Ramos (cell line): ENCODE data around the gene FA2H.
"Not testable (repeated sequence)": the region's sequence is repeated elsewhere in the genome, so short reads cannot be mapped to it uniquely, and the experiment has no call there.

Experiments used
- in situ Hi-C: fragments of 300-500 bp; cut with MboI; formaldehyde crosslinking; loops from one replicate; pipeline ENCODE4 v1.14.3; 2022; ENCODE audit warnings: low sequenced_read_pairs; ENCODE audit not compliant: unreplicated experiment

Gene FA2H

DNA sequence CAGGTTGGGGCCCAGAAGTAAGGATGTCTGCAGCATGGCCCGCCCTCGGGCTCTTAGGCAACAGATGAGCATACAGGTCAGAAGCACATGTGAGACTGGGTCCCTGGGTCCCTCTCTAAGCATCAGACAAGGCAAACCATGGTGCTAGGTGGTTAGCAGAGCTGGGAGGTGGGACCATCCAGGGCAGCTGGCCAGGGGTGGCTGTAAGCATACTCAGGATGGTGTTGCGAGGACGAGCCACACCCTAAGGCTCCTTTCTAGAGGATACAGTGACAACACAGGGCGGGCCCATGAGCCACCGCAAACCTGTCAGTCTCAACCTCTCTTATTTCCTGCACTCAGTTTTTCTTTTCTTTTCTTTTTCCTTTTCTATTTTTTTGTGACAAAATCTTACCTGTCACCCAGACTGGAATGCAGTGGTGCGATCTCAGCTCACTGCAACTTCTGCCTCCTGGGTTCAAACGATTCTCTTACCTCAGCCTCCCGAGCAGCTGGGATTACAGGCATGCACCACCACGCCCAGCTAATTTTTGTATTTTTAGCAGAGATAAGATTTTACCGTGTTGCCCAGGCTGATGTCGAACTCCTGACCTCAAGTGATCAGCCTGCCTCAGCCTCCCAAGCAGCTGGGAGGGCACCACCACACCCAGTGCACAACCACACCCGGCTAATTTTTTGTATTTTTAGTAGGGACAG is 3.6 kb downstream of the FA2H start:
- in situ Hi-C loops, result no loop called here

- in situ Hi-C loops, result no loop called here
Measured at GRCh38 chr16:74769586-74770190, 4.9 kb downstream of the FA2H start.

DNA sequence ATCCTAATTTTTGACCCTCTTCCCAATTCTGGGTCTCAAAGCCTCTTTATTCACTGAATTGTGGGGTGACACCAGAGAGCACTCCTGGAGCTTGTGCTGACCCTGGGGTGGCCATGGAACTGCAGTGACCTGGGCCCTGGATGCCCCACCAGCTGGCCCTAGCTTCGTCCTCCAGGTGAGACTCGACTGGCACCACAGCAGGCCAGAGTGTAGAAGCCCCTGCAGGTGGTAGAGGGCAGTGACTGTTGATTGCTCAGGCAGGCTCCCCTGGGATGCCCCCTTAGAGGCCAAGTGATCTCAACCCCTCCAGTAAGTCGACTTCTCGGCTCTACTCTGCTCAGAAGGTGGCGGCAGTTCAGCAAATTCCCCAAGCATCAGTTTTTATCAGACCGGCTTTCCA is 6.4 kb downstream of the FA2H start:
- in situ Hi-C loops, result no loop called here

- in situ Hi-C loops, result no loop called here
Measured at GRCh38 chr16:74767749-74768148, 6.9 kb downstream of the FA2H start.

DNA sequence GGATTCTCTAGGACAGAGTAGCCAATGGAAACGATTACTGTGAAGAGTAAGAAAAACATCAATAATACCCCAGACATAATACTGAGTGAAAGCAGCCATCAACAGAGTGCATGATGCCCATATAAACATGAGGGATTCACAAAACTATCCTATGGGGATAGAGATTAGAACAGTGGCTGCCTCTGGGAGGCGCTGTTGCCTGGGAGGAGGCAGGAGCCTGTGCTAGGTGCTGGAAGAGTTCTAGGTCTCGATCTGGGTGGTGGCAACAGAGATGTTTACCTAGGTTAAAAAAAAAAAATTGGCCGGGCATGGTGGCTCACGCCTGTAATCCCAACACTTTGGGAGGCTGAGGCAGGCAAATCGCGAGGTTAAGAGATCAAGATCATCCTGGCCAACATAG is 7.9 kb downstream of the FA2H start:
- in situ Hi-C loops, result no loop called here

DNA sequence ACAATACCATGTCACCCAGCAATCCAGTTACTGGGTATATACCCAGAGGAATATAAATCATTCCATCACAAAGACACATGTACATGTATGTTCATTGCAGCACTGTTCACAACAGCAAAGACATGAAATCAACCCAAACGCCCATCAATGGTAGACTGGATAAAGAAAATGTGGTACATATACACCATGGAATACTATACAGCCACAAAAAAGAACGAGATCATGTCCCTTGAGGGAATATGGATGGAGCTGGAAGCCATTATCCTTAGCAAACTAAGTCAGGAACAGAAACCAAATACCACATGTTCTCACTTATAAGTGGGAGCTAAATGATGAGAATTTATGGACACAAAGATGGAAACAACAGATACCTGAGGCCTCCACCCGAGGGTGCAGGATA is 10.4 kb downstream of the FA2H start:
- in situ Hi-C loops, result not testable (repeated sequence)

- in situ Hi-C loops, result no loop called here
Measured at GRCh38 chr16:74761665-74762064, 13.0 kb downstream of the FA2H start.

- in situ Hi-C loops, result no loop called here
Measured at GRCh38 chr16:74760007-74760767, 14.4 kb downstream of the FA2H start.

GRCh38 chr16:74759564-74759963 is 15.1 kb downstream of the FA2H start:
- in situ Hi-C loops, result no loop called here

DNA sequence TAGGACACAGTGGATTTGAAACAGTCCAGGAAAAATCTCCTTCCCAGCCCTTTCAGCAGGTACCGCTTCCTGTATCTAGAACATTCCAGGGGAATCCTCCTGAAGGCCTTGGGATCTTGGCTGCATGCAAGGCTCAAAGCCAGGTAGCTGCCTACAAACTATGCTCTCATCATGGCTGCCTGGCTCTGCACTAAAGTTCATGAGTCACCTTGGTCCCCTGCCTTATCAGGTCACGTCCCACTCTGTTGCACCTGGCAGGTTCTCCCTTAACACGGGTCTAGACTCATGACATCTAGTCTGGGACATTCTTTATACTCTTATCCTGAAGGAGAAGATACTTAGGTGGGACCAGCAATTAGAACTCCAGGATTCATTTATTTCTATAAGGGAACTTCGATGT is 15.8 kb downstream of the FA2H start:
- in situ Hi-C loops, result no loop called here

GRCh38 chr16:74757349-74757748 is 17.3 kb downstream of the FA2H start:
- in situ Hi-C loops, result no loop called here

DNA sequence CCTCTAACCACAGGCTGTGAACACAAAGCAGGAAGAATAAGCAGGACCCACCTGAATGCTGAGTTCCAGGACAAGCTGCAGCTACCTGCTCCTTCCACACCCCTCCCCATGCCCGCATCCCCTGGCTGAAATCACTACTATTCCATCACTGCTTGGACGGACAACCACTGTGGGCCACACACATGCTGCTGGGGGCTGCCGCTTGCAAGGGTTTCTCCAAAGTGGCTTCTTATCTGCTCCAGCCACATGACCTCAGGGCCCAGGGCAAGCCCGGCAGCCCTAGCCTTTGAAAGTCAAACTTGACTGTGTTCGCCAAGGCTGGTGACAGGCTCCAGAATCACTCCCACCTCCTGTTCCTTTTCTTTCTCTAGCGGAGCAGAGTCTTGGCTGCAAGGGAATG is 18.4 kb downstream of the FA2H start:
- in situ Hi-C loops, result no loop called here

DNA sequence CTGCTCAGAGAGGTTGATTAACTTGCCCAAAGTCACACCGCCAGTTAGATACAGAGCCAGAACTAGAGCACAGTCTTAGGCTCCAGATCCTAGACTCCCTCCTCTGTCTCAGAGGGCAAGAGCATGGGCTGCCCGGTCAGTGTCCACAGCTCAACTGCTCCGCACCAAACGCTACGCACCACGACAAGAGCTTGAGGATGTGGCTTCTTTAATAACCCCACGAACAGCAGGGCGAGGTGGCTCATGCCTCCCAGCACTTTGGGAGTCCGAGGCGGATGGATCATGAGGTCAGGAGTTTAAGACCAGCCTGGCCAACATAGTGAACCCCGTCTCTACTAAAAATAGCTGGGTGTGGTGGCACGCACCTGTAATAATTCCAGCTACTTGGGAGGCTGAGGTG is 21.4 kb downstream of the FA2H start:
- in situ Hi-C loops, result no loop called here

DNA sequence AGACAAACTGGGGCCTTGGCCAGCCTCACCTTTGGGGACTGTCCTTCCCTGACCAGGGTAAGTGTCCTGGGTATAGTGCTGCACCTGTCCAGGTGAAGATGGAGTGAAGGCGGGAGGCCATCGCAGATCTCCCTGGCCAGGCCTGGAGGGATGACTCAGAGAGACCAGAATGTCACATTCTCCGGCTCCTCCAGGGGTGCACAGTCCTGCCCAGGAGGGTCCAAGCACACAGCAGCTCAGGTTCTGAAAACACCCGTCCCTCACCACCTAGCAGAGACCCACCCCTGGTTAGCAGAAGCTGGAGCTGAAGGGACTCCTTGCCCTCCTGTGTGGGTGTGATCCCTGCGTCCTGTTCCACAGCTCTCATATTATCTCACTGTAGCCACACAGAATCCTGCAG is 21.9 kb downstream of the FA2H start:
- in situ Hi-C loops, result no loop called here

DNA sequence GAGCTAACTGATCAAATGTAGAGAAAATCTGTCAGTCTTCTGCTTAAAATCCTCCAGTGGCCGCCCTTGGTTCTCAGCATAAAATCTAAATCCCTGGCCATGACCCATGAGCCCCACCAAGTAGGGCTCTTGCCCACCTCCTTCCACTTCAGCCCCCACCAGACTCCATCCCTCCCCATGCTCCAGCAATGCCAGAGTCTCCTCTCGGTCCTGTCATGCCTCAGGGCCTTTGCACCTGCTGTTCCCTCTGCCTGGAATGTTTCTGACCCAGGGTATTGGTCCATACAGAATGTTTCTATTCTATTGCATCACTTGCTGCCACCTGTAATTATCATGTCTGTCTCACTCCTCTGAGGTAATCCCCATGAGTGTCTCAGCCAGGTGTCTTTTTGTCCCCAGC is 22.4 kb downstream of the FA2H start:
- in situ Hi-C loops, result no loop called here

GRCh38 chr16:74751658-74752057 is 23.0 kb downstream of the FA2H start:
- in situ Hi-C loops, result no loop called here

DNA sequence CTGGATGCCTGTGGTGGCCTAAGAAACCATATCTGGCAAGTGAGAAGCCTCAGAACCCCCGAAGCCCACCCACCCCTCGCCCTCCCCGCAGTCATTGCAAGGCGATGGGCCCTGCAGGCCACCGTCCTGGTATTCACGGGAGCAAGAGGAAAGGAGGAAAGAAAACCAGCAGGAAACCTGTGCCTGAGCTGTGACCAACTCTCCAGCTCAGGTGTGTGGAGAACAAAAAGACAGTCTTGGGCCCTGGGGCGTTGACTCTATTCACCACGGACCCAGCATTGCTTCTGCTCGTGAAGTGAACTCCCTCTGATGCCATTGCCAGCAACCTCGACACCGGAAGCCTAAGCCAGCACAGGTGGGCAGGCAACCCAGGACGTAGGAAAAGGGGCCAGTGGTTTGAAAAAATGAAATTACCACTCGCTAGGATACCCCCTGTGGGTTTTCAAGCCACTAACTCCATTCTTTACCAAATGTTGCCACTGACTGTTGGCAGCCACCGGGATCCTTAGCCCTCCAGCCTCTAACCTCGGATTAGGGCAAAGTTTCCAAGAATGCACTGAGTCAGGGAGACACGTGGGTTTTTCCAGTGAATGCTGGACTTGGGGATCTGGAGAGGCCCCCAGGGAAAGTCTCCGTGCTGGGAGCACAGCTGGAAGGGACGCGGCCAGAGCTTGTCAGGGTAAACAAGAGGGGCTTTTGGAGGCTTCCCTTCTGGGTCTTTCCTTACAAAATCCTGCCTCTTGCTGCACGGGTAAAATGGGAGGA is 25.1 kb downstream of the FA2H start:
- in situ Hi-C loops, result no loop called here

- in situ Hi-C loops, result no loop called here
Measured at GRCh38 chr16:74748616-74749026, 26.0 kb downstream of the FA2H start.

GRCh38 chr16:74747716-74748615 is 26.7 kb downstream of the FA2H start:
- in situ Hi-C loops, result no loop called here

DNA sequence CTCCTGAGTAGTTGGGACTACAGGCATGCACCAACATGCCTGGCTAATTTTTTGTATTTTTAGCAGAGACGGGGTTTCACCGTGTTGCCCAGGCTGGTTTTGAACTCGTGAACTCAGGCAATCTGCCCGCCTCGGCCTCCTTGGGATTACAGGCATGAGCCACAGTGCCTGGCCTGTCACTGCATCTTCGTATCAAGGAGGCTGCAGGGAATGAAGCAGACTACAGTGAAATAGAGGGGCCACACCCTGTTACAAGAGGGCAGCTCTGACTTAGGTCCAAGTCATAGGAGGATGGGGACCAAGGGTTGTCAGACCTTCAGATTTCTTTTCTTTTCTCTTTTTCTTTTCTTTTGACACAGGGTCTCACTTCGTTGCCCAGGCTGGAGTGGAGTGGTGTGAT is 28.7 kb downstream of the FA2H start:
- in situ Hi-C loops, result no loop called here
